Measurements from ENCODE around the gene ITGA4. TPM values are rescaled to one million over a fixed set of nuclear protein-coding genes. Genes with fewer than 3 reads are reported as not detected.

ITGA4 gene
- total RNA-seq, 1 donor from 2014 or later, result 104 TPM

GRCh38 chr2:181558371-181558770, 101.2 kb downstream of the ITGA4 start:
- CTCF ChIA-PET, result no interaction called here
- intact Hi-C loops (cut with micrococcal nuclease), result no loop called here
- no peaks in the 10 kb centered on the region for H3K27me3 Mint-ChIP-seq
- H3K27ac Mint-ChIP-seq, result no peak overlapping the region
- no peaks in the 10 kb centered on the region for H3K4me1 Mint-ChIP-seq
- POLR2A ChIA-PET, result no interaction called here
- H3K4me3 Mint-ChIP-seq, result no peak overlapping the region
- no peak for TF ChIP-seq CTCF (IDR thresholded peaks at IDR 0.05)
- H3K9me3 Mint-ChIP-seq, result no peaks in the 10 kb centered on the region
- no peaks in the 10 kb centered on the region for H3K36me3 Mint-ChIP-seq (ENCODE audit: low read depth)
- ATAC-seq (ENCODE audit: low read depth) (no peak), DNase-seq (no peak)

GRCh38 chr2:181563101-181563692, 106.0 kb downstream of the ITGA4 start:
- CTCF ChIA-PET, result no interaction called here

GRCh38 chr2:181566334-181567032, 109.3 kb downstream of the ITGA4 start:
- H3K27me3 Mint-ChIP-seq, result no peaks in the 10 kb centered on the region
- ChIA-PET CTCF (interaction anchor here (1.0 kb wide), 1 partner anchor 149 kb away, joined by 5 read pairs; no protein-coding TSS in a partner anchor), POLR2A (no interaction called here)

More at GRCh38 chr2:181563101-181563692, 106.0 kb downstream of the ITGA4 start:
- no peaks in the 10 kb centered on the region for H3K4me1 Mint-ChIP-seq
- no peaks in the 10 kb centered on the region for H3K9me3 Mint-ChIP-seq
- H3K27ac Mint-ChIP-seq, result no peak overlapping the region
- no peak for TF ChIP-seq CTCF (IDR thresholded peaks at IDR 0.05)
- no peak overlapping the region for H3K4me3 Mint-ChIP-seq
- no peaks in the 10 kb centered on the region for H3K36me3 Mint-ChIP-seq (ENCODE audit: low read depth)
- ATAC-seq (ENCODE audit: low read depth), result no peak
- H3K27me3 Mint-ChIP-seq, result no peaks in the 10 kb centered on the region
- DNase-seq, result no peak
- POLR2A ChIA-PET, result no interaction called here
- intact Hi-C loops (cut with micrococcal nuclease), result no loop called here

GRCh38 chr2:181570059-181570458, 112.9 kb downstream of the ITGA4 start:
- H3K4me1 Mint-ChIP-seq, result no peaks in the 10 kb centered on the region

More at GRCh38 chr2:181566334-181567032, 109.3 kb downstream of the ITGA4 start:
- H3K4me1 Mint-ChIP-seq, result no peaks in the 10 kb centered on the region
- H3K4me3 Mint-ChIP-seq, result no peak overlapping the region
- ATAC-seq (ENCODE audit: low read depth) (no peak), DNase-seq (no peak)
- TF ChIP-seq CTCF (IDR thresholded peaks at IDR 0.05), result no peak
- intact Hi-C loops (cut with micrococcal nuclease), result no loop called here
- no peak overlapping the region for H3K27ac Mint-ChIP-seq
- no peaks in the 10 kb centered on the region for H3K9me3 Mint-ChIP-seq
- H3K36me3 Mint-ChIP-seq (ENCODE audit: low read depth), result no peaks in the 10 kb centered on the region

More at GRCh38 chr2:181570059-181570458, 112.9 kb downstream of the ITGA4 start:
- TF ChIP-seq CTCF (IDR thresholded peaks at IDR 0.05), result no peak
- peaks cover 7% of the 10 kb centered on the region for H3K27me3 Mint-ChIP-seq
- intact Hi-C loops (cut with micrococcal nuclease), result loop anchor here (5.0 kb wide), 2 partner anchors 332 to 507 kb away; no protein-coding TSS in a partner anchor
- no peak overlapping the region for H3K27ac Mint-ChIP-seq
- DNase-seq (no peak), ATAC-seq (ENCODE audit: low read depth) (no peak)
- no peaks in the 10 kb centered on the region for H3K36me3 Mint-ChIP-seq (ENCODE audit: low read depth)
- no peaks in the 10 kb centered on the region for H3K9me3 Mint-ChIP-seq
- ChIA-PET CTCF (interaction anchor here (6.0 kb wide), 1 partner anchor 146 kb away, joined by 82 read pairs; no protein-coding TSS in a partner anchor), POLR2A (no interaction called here)
- no peak overlapping the region for H3K4me3 Mint-ChIP-seq

Measured in activated B cell treated with CpG ODN at 0.5 μM for 24 hours (primary cell).